ENCODE results near the gene ERF. TPM values are rescaled to one million over a fixed set of nuclear protein-coding genes. Genes with fewer than 3 reads are reported as not detected.

The ERF gene
- total and polyA plus RNA-seq, 2 donors (not counting 3 experiments of a cell fraction or from before 2014, with no cell fraction given) = 102 to 117 TPM

DNA sequence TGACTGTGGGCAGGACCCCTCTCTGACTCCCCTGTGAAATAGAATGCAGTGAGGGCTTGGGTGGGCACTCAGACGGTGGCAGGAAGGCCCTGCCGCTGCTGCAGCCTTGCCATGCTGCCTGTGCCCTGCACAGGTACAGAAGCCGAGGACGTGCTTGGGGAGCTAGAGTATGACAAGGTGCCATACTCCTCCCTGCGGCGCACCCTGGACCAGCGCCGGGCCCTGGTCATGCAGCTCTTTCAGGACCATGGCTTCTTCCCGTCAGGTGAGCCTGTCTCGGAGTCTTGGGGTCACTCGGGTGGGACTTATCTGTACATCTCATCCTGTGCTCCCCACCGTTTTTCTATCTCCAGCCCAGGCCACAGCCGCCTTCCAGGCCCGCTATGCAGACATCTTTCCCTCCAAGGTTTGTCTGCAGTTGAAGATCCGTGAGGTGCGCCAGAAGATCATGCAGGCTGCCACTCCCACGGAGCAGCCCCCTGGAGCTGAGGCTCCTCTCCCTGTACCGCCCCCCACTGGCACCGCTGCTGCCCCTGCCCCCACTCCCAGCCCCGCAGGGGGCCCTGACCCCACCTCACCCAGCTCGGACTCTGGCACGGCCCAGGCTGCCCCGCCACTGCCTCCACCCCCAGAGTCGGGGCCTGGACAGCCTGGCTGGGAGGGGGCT, 39.7 kb upstream of the ERF start:
- Histone ChIP-seq H3K36me3 (ENCODE audit: control insufficient read depth in 2 of 2, extremely low read depth in 1 of 2, insufficient read depth in 2 of 2, low read length in 2 of 2) (peaks cover 14 to 58% of the 10 kb centered on the region in 2 experiments), H3K9me1 (replicated peaks; ENCODE audit: control insufficient read depth, extremely low read depth, insufficient read depth, low read length) (no peaks in the 10 kb centered on the region), H3K4me3 (replicated peaks in 1 of 3; ENCODE audit: insufficient read depth in 1 of 3, low read depth in 1 of 3, low read length in 3 of 3) (no peak overlapping the region), H2AFZ (ENCODE audit: low read depth, low read length) (no peak overlapping the region), H3K4me2 (ENCODE audit: insufficient read depth, low read length) (no peak overlapping the region), H3K9ac (replicated peaks; ENCODE audit: extremely low read depth, insufficient read depth, low read length) (no peak overlapping the region), H3K9me3 (replicated peaks; ENCODE audit: control insufficient read depth, insufficient read depth, low read length) (no peaks in the 10 kb centered on the region), H3K79me2 (ENCODE audit: control insufficient read depth, insufficient read depth, low read length) (no peaks in the 10 kb centered on the region), H4K20me1 (replicated peaks; ENCODE audit: control insufficient read depth, extremely low read depth, insufficient read depth, low read length) (no peaks in the 10 kb centered on the region), H3K27me3 (ENCODE audit: control insufficient read depth in 2 of 2, insufficient read depth in 2 of 2, low read length in 2 of 2) (no peaks in the 10 kb centered on the region), H3K4me1 (ENCODE audit: control insufficient read depth, extremely low read depth, insufficient read depth, low read length) (no peaks in the 10 kb centered on the region), H3K27ac (ENCODE audit: insufficient read depth, low read depth, low read length) (no peak overlapping the region)
- FAIRE-seq = no peak
- ChIA-PET POLR2A (no interaction called here), CTCF (interaction anchor here (1.0 to 6.7 kb wide), 3 partner anchors 16 to 51 kb away, joined by 4 to 60 read pairs (median 8); no protein-coding TSS in a partner anchor)
- no TSS peak for BruUV-seq (replicated peaks)
- dilution Hi-C loops (cut with MboI; ENCODE audit: extremely low pct_ligation_motif_present, low sequenced_read_pairs) (no loop called here), intact Hi-C loops (cut with micrococcal nuclease) (no loop called here)
- no peak for DNase-seq (ENCODE audit: low read depth, low spot score)
- no peak for TF ChIP-seq JUN (IDR thresholded peaks at IDR 0.05; ENCODE audit: borderline replicate concordance, insufficient read depth, insufficient read length, low read depth)
- TF ChIP-seq POLR2A (IDR thresholded peaks at IDR 0.05; ENCODE audit: low read depth, low read length) = no peak
- no peak for TF ChIP-seq MYC (IDR thresholded peaks at IDR 0.05; ENCODE audit: low read depth, low read length)
- TF ChIP-seq FOS (IDR thresholded peaks at IDR 0.05; ENCODE audit: borderline replicate concordance, insufficient read depth, low read length) = no peak
- TF ChIP-seq POLR2AphosphoS5 (IDR thresholded peaks at IDR 0.05; ENCODE audit: insufficient read depth, low read depth, low read length) = no peak
- TF ChIP-seq EZH2 (IDR thresholded peaks at IDR 0.05; ENCODE audit: borderline replicate concordance, low read depth, low read length, severe bottlenecking) = no peak
- TF ChIP-seq, protein P1, sequence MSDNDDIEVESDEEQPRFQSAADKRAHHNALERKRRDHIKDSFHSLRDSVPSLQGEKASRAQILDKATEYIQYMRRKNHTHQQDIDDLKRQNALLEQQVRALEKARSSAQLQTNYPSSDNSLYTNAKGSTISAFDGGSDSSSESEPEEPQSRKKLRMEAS (IDR thresholded peaks at IDR 0.05; ENCODE audit: insufficient read depth, insufficient read length) = no peak
- no peak for TF ChIP-seq GATA2 (IDR thresholded peaks at IDR 0.05; ENCODE audit: insufficient read depth, insufficient read length, low read depth, low read length)
- TF ChIP-seq, protein P2, sequence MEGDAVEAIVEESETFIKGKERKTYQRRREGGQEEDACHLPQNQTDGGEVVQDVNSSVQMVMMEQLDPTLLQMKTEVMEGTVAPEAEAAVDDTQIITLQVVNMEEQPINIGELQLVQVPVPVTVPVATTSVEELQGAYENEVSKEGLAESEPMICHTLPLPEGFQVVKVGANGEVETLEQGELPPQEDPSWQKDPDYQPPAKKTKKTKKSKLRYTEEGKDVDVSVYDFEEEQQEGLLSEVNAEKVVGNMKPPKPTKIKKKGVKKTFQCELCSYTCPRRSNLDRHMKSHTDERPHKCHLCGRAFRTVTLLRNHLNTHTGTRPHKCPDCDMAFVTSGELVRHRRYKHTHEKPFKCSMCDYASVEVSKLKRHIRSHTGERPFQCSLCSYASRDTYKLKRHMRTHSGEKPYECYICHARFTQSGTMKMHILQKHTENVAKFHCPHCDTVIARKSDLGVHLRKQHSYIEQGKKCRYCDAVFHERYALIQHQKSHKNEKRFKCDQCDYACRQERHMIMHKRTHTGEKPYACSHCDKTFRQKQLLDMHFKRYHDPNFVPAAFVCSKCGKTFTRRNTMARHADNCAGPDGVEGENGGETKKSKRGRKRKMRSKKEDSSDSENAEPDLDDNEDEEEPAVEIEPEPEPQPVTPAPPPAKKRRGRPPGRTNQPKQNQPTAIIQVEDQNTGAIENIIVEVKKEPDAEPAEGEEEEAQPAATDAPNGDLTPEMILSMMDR (IDR thresholded peaks at IDR 0.05; ENCODE audit: extremely low read depth in 1 of 2, insufficient read depth in 1 of 2, low read depth in 1 of 2, low read length in 2 of 2) = no peak
